ENCODE results near the gene FUNDC2.

Gene FUNDC2

GRCh38 chrX:155026420-155026726 is 271 bp upstream of the FUNDC2 start:
- no peak for DNase-seq

GRCh38 chrX:155027509-155028066 is 944 bp downstream of the FUNDC2 start:
- DNase-seq: peak; percentile 33

GRCh38 chrX:155028129-155028528 is 1.5 kb downstream of the FUNDC2 start:
- no peak for DNase-seq

- no peak for DNase-seq
These were observed 2.2 kb downstream of the FUNDC2 start for GRCh38 chrX:155028877-155029291.

GRCh38 chrX:155031657-155032056 is 5.0 kb downstream of the FUNDC2 start:
- no peak for DNase-seq

GRCh38 chrX:155035688-155036087 is 9.0 kb downstream of the FUNDC2 start:
- DNase-seq: no peak

- DNase-seq: no peak
These were observed 19.6 kb downstream of the FUNDC2 start for GRCh38 chrX:155046129-155046810.

- no peak for DNase-seq
These were observed 20.3 kb downstream of the FUNDC2 start for GRCh38 chrX:155046811-155047528.

GRCh38 chrX:155048977-155049619 is 22.5 kb downstream of the FUNDC2 start:
- DNase-seq: no peak

- no peak for DNase-seq
These were observed 26.3 kb downstream of the FUNDC2 start for GRCh38 chrX:155052738-155053498.

GRCh38 chrX:155053656-155054055 is 27.0 kb downstream of the FUNDC2 start:
- DNase-seq: no peak

- DNase-seq: no peak
These were observed 27.6 kb downstream of the FUNDC2 start for GRCh38 chrX:155054255-155054654.

GRCh38 chrX:155055494-155055893 is 28.9 kb downstream of the FUNDC2 start:
- DNase-seq: no peak

- no peak for DNase-seq
These were observed 29.8 kb downstream of the FUNDC2 start for GRCh38 chrX:155056471-155056870.

GRCh38 chrX:155056877-155057792 is 30.5 kb downstream of the FUNDC2 start:
- peak; percentile 66 for DNase-seq

GRCh38 chrX:155061760-155062159 is 35.1 kb downstream of the FUNDC2 start:
- DNase-seq: no peak

- no peak for DNase-seq
These were observed 38.5 kb downstream of the FUNDC2 start for GRCh38 chrX:155065035-155065734.

GRCh38 chrX:155068165-155068564 is 41.5 kb downstream of the FUNDC2 start:
- DNase-seq: no peak

- no peak for DNase-seq
These were observed 42.8 kb downstream of the FUNDC2 start for GRCh38 chrX:155069414-155069813.

- no peak for DNase-seq
These were observed 43.4 kb downstream of the FUNDC2 start for GRCh38 chrX:155070038-155070437.

- no peak for DNase-seq
These were observed 44.0 kb downstream of the FUNDC2 start for GRCh38 chrX:155070663-155070974.
